BLaER1 (cell line): ENCODE results near the gene GCNA.
A peak's percentile ranks its signal among the peaks of the same experiment; 100 is the strongest.
"Not testable (repeated sequence)": the region's sequence is repeated elsewhere in the genome, so short reads cannot be mapped to it uniquely, and the experiment has no call there.

Experiments
- H3K27ac ChIP-seq: shearing (Covaris generic); formaldehyde crosslinking; 2 replicates; pipeline ENCODE4 v1.8.1; 2022
- H3K27me3 ChIP-seq: shearing (Covaris generic); formaldehyde crosslinking; 2 replicates; pipeline ENCODE4 v1.8.1; 2022
- H3K36me3 ChIP-seq: shearing (Covaris generic); formaldehyde crosslinking; 2 replicates; pipeline ENCODE4 v1.8.1; 2022
- H3K4me1 ChIP-seq: shearing (Covaris generic); formaldehyde crosslinking; 2 replicates; pipeline ENCODE4 v1.8.1; 2022
- H3K4me2 ChIP-seq: shearing (Covaris generic); formaldehyde crosslinking; 2 replicates; pipeline ENCODE4 v1.8.1; 2022
- H3K4me3 ChIP-seq: shearing (Covaris generic); formaldehyde crosslinking; 2 replicates; pipeline ENCODE4 v1.8.1; 2022
- H3K9ac ChIP-seq: shearing (Covaris generic); formaldehyde crosslinking; 2 replicates; pipeline ENCODE4 v1.8.1; 2022
- H3K9me3 ChIP-seq: shearing (Covaris generic); formaldehyde crosslinking; 2 replicates; pipeline ENCODE4 v1.8.1; 2022
- H4K20me1 ChIP-seq: shearing (Covaris generic); formaldehyde crosslinking; 2 replicates; pipeline ENCODE4 v1.8.1; 2022
- Cebpa-rat ChIP-seq: shearing (Covaris generic); IDR thresholded peaks from 2 replicates; pipeline ENCODE4 v1.8.1; 2022

Gene GCNA

DNA sequence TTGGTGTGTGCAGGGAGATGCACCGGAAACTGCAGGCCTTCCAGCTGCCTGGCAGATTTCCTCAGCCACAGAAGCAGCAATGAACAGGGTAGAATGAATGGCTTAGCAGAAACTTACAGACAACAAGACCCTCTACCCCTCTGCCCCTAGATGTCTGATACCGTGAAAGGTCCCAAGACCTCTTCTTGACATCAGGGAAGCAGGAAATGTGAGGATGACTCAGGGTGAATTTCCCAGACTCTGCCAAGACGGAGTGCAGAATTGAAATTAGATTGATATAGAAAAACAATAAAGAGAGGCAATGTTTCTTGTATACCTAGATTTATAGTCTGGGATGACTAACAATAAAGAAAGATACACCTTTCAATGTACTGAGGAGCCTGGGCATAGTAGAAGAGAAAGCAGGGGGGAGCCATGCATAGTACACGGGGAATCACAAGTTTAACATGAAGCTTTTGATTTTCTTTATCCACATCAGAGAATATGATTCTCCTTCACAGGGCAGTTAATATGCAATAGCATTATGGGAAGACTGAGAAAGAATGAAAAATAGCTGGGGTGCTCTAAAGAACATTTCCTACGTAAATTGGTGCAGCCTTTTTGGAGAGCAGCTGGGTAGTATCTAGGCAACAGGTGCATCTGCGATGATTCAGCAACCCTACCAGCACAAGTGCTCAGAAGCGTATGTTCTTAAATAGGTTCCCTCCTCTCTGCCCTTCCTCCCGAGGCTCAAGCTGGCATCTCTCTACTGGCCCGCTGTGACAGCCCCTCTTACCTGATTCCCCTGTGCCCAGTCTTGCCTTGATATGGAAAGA, 58.4 kb downstream of the GCNA start:
- Histone ChIP-seq H3K4me2 (peak overlapping the region; percentile 61), H3K9me3 (no peaks in the 10 kb centered on the region), H3K27ac (no peak overlapping the region), H3K27me3 (peaks cover 71% of the 10 kb centered on the region), H3K36me3 (no peaks in the 10 kb centered on the region), H4K20me1 (no peaks in the 10 kb centered on the region), H3K4me1 (peaks cover 34% of the 10 kb centered on the region), H3K9ac (no peak overlapping the region), H3K4me3 (no peak overlapping the region)
- TF ChIP-seq Cebpa-rat = no peak

DNA sequence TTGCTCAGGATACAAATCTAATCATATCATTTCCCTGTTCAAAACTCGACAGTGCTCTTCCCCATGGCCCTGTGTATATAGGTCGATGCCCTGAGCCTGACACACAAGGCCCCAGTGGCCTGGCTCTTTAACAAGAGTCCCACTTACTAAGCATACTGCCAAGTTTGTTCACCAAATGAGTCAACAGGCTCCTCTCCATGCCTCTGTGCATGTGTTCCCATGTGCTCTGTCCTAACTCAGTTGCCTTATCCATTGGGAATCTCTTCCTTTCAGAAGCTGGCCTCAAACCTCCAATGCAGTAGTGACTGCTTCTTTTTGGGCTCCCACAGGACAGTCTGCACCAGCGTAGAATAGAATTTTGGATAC, 59.0 kb downstream of the GCNA start:
- H3K9ac ChIP-seq = no peak overlapping the region
- peaks cover 34% of the 10 kb centered on the region for H3K4me1 ChIP-seq
- peaks cover 68% of the 10 kb centered on the region for H3K27me3 ChIP-seq
- H3K9me3 ChIP-seq = no peaks in the 10 kb centered on the region
- no peak overlapping the region for H3K27ac ChIP-seq
- no peaks in the 10 kb centered on the region for H3K36me3 ChIP-seq
- TF ChIP-seq Cebpa-rat = no peak
- peak overlapping the region; percentile 61; the same call in 1 of the 2 replicates for H3K4me2 ChIP-seq
- no peak overlapping the region for H3K4me3 ChIP-seq
- H4K20me1 ChIP-seq = no peaks in the 10 kb centered on the region

DNA sequence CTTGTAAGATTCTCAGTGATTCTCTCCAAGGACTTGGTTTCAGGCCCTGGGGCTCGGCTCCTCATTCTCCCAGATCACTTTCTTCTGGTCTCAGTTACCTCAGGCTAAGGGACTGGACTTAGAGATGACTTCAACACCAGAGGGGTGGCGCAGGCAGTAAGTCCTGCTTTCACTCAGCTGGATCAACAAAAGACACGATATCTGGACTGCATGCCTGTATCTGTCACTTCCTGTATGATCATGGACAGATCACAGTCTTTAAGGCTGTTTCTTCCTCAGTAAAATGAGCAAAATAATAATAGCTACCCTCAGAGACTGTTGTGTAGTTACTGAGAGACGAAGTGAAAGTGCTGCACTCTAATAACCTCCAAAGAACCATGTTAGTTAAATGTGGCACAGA, 59.6 kb downstream of the GCNA start:
- no peak overlapping the region for H3K9ac ChIP-seq
- TF ChIP-seq Cebpa-rat = no peak
- H3K4me1 ChIP-seq = peaks cover 34% of the 10 kb centered on the region
- no peak overlapping the region for H3K27ac ChIP-seq
- H3K27me3 ChIP-seq = peaks cover 64% of the 10 kb centered on the region
- no peaks in the 10 kb centered on the region for H3K9me3 ChIP-seq
- no peaks in the 10 kb centered on the region for H4K20me1 ChIP-seq
- H3K4me2 ChIP-seq = peak overlapping the region; percentile 61
- H3K36me3 ChIP-seq = no peaks in the 10 kb centered on the region
- no peak overlapping the region for H3K4me3 ChIP-seq

DNA sequence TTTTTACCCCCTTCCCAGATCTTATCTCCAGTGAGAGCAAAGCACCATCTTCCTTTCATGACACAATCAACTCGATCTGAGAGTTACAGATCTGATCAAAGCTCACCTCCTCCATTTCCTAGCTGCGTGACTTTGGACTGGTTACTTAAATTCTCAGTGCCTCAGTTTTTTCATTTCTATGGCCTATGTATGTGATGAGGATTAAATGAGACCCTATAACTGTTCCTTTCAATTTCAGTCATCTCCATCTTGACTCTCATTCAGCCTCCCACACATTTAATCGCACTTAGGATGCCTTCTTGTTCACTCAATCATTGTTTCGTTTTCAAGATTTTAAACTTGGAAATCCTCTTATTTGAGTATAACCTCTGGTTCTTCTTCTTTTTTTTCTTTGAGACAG, 60.2 kb downstream of the GCNA start:
- Histone ChIP-seq H3K4me1 (peaks cover 32% of the 10 kb centered on the region), H3K27ac (no peak overlapping the region), H3K9ac (no peak overlapping the region), H3K36me3 (no peaks in the 10 kb centered on the region), H4K20me1 (no peaks in the 10 kb centered on the region), H3K27me3 (peaks cover 62% of the 10 kb centered on the region), H3K4me2 (0 out of 2 replicates have a peak overlapping the region, but pooled peaks have one; percentile 61), H3K9me3 (peaks cover under 1% of the 10 kb centered on the region; the same call in 1 of the 2 replicates), H3K4me3 (no peak overlapping the region)
- no peak for TF ChIP-seq Cebpa-rat

DNA sequence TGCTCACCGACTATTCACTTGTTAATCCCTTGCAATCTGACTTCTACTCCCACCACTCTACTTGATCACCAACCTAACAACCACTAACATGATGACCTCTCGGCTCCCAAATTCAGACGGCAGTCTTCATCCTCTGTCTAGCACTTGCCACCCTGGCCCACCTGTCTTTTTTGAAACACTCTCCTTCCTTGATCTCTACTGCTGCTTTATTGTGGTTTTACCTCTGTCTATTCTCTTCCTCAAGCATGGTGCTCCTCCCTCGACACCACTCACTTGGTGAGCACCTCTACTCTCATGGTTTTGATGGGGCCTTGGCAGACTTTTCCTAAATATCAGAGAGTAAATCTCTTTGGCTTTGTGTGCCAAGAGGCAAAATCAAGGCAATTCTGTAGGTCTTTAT, 61.8 kb downstream of the GCNA start:
- no peak for TF ChIP-seq Cebpa-rat
- Histone ChIP-seq H3K36me3 (no peaks in the 10 kb centered on the region), H3K4me3 (no peak overlapping the region), H3K27ac (no peak overlapping the region), H3K9me3 (peaks cover 10% of the 10 kb centered on the region), H3K4me2 (no peak overlapping the region), H3K27me3 (peaks cover 50% of the 10 kb centered on the region), H3K9ac (no peak overlapping the region), H4K20me1 (no peaks in the 10 kb centered on the region), H3K4me1 (peaks cover 29% of the 10 kb centered on the region)

DNA sequence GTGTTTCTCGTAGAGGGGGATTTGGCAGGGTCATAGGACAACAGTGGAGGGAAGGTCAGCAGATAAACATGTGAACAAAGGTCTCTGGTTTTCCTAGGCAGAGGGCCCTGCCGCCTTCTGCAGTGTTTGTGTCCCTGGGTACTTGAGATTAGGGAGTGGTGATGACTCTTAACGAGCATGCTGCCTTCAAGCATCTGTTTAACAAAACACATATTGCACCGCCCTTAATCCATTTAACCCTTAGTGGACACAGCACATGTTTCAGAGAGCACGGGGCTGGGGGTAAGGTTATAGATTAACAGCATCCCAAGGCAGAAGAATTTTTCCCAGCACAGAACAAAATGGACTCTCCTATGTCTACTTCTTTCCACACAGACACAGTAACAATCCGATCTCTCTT, 66.2 kb downstream of the GCNA start:
- not testable (repeated sequence) for H3K27ac ChIP-seq, H3K36me3 ChIP-seq, H3K4me3 ChIP-seq, H3K4me1 ChIP-seq, H3K4me2 ChIP-seq, H4K20me1 ChIP-seq, H3K9ac ChIP-seq
- Histone ChIP-seq H3K9me3 (peaks cover 28% of the 10 kb centered on the region), H3K27me3 (peaks cover 19% of the 10 kb centered on the region)

DNA sequence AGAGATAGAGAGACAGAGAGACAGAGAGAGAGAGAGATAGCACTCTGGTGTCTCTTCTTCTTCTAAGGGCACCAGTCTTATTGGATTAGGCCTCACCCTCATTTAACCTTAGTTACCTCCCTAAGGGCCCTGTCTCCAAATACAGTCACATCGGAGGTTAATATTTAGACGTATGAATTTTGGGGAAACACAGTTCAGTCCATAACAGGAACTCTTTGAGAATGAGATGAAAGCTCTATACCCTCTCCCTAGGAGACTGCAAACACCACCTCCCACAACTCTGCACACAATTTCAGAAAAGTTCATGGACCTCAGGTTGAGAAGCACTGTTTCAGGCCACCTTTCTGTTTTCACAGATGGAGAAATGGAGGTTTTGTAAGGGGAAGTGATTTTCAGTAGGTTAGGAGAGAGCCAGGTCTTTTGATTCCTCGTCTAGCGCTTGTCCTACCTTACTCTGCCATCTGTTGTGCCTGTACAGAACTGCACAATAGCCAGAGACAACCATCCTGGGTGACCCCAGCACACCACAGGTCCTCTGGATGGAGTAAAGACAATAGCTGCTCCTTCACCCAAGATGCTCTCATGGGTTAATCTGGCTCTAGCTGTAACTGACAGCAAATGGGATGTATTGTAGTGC, 72.2 kb downstream of the GCNA start:
- Histone ChIP-seq H3K4me1 (peaks cover 7% of the 10 kb centered on the region; the same call in 1 of the 2 replicates), H3K27ac (no peak overlapping the region), H3K9me3 (peaks cover 14% of the 10 kb centered on the region), H3K4me3 (no peak overlapping the region), H3K4me2 (no peak overlapping the region), H3K36me3 (no peaks in the 10 kb centered on the region), H3K27me3 (peaks cover 15% of the 10 kb centered on the region; the same call in 1 of the 2 replicates), H4K20me1 (no peaks in the 10 kb centered on the region), H3K9ac (no peak overlapping the region)
- no peak for TF ChIP-seq Cebpa-rat

DNA sequence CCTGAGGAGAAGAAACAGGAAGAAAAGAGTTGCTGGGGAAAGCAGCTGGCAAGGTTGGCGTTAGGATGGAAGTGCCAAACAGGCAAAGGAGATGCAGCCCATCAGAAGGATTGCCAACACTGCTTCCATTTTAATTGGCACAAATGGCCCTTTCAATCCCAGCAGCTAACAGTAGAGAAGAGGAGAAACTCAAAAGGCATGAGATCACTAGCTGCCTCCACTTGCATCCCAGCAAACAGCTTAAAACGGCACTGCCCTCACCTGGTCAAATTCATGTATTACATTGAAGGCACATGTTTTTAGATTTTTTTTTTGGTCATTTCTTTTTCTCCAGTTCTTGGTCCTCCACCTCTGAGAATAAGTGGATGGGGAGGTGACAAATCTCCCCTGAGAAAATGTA, 74.2 kb downstream of the GCNA start:
- Histone ChIP-seq H3K27me3 (peaks cover 31% of the 10 kb centered on the region), H3K4me1 (peaks cover 7% of the 10 kb centered on the region; the same call in 1 of the 2 replicates), H3K36me3 (no peaks in the 10 kb centered on the region), H3K4me3 (no peak overlapping the region), H3K27ac (no peak overlapping the region), H3K4me2 (no peak overlapping the region), H3K9me3 (no peaks in the 10 kb centered on the region; the same call in 1 of the 2 replicates), H4K20me1 (no peaks in the 10 kb centered on the region), H3K9ac (no peak overlapping the region)
- TF ChIP-seq Cebpa-rat = no peak

DNA sequence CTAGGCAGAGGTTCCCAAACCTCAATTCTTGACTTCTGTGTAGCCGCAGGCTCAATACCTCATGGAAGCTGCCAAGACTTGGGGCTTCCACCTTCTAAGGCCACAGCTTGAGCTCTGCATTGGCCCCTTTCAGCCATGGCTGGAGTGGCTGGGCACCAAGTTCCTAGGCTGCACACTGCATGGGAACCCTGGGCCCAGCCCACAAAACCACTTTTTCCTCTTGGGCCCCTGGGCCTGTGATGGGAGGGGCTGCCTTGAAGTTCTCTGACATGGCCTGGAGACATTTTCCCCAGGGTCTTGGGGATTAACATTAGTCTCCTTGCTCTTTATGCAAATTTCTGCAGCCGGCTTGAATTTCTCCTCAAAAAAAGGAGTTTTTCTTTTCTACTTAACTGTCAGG, 75.1 kb downstream of the GCNA start:
- no peak for TF ChIP-seq Cebpa-rat
- Histone ChIP-seq H3K9me3 (no peaks in the 10 kb centered on the region), H3K27me3 (peaks cover 41% of the 10 kb centered on the region), H3K27ac (no peak overlapping the region), H3K4me2 (no peak overlapping the region), H3K36me3 (no peaks in the 10 kb centered on the region), H3K9ac (no peak overlapping the region), H3K4me3 (no peak overlapping the region), H4K20me1 (no peaks in the 10 kb centered on the region), H3K4me1 (peaks cover 7% of the 10 kb centered on the region; the same call in 1 of the 2 replicates)

DNA sequence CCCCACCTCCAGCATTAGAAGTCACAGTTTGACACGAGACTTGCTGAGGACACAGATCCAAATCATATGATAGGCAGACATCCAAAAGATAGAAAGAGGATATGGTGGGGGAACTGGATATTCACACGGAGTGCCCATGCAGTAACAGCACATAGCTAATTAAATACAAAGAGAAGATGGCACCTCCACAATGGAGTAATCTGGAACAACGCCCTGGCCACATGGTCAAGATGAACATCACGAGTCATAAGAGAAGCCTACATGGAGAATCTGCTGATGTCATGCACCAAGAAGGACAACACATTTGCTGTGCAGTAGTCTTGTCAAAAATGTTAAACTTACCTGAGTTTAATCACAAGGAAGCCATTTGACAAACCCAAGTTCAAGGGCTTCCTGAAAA, 79.0 kb downstream of the GCNA start:
- H3K36me3 ChIP-seq = no peaks in the 10 kb centered on the region
- peaks cover 66% of the 10 kb centered on the region for H3K27me3 ChIP-seq
- peaks cover 12% of the 10 kb centered on the region for H3K4me1 ChIP-seq
- H3K4me2 ChIP-seq = no peak overlapping the region
- H3K9me3 ChIP-seq = no peaks in the 10 kb centered on the region
- H3K27ac ChIP-seq = no peak overlapping the region
- no peak overlapping the region for H3K4me3 ChIP-seq
- no peak for TF ChIP-seq Cebpa-rat
- H3K9ac ChIP-seq = no peak overlapping the region
- peaks cover 27% of the 10 kb centered on the region for H4K20me1 ChIP-seq
